ENCODE data around the gene FOLR1.

Gene FOLR1

DNA sequence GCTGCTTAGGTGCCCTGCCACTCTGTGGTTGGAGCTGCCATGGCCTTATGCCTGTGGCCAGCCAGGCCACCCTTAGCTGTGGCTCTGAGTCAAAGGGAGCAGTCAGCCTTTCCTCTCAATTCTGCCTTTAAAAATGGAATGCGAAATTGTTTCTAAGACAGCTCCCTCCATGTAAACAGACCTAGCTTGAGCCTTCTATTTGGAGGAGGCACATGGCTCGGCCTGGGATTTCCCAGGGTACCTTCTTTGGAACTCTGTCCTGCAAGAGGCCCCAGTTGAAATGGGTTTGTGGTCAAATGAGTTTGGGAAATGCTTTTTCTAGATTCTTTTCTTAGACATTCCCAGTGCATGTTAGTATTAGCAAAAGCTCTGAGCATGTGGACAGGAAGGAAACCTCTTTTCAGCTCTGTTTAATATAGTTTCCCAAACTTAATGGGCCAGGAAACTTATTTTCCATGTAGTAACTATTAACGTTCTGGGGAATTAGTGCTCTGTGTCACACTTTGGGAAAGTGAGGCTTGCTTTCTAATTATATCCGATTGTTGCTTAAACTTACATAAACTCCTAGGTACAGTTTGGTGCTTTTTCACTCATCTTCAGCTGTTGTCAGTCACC, 44.2 kb downstream of the FOLR1 start:
- Histone ChIP-seq H3K27ac (ENCODE audit: poor library complexity, severe bottlenecking) (no peak overlapping the region), H3K36me3 (ENCODE audit: low read depth) (peaks cover 68% of the 10 kb centered on the region), H3K4me3 (ENCODE audit: severe bottlenecking) (no peak overlapping the region), H3K9me3 (ENCODE audit: severe bottlenecking) (no peaks in the 10 kb centered on the region), H3K27me3 (ENCODE audit: insufficient read depth, poor library complexity, severe bottlenecking) (peaks cover 10% of the 10 kb centered on the region), H3K4me1 (ENCODE audit: insufficient read depth, poor library complexity, severe bottlenecking) (no peaks in the 10 kb centered on the region)
- ATAC-seq (ENCODE audit: low read depth) (no peak), DNase-seq (ENCODE audit: low spot score) (no peak)
- TF ChIP-seq, protein P1, sequence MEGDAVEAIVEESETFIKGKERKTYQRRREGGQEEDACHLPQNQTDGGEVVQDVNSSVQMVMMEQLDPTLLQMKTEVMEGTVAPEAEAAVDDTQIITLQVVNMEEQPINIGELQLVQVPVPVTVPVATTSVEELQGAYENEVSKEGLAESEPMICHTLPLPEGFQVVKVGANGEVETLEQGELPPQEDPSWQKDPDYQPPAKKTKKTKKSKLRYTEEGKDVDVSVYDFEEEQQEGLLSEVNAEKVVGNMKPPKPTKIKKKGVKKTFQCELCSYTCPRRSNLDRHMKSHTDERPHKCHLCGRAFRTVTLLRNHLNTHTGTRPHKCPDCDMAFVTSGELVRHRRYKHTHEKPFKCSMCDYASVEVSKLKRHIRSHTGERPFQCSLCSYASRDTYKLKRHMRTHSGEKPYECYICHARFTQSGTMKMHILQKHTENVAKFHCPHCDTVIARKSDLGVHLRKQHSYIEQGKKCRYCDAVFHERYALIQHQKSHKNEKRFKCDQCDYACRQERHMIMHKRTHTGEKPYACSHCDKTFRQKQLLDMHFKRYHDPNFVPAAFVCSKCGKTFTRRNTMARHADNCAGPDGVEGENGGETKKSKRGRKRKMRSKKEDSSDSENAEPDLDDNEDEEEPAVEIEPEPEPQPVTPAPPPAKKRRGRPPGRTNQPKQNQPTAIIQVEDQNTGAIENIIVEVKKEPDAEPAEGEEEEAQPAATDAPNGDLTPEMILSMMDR (IDR thresholded peaks at IDR 0.05; ENCODE audit: poor library complexity, severe bottlenecking): no peak

DNA sequence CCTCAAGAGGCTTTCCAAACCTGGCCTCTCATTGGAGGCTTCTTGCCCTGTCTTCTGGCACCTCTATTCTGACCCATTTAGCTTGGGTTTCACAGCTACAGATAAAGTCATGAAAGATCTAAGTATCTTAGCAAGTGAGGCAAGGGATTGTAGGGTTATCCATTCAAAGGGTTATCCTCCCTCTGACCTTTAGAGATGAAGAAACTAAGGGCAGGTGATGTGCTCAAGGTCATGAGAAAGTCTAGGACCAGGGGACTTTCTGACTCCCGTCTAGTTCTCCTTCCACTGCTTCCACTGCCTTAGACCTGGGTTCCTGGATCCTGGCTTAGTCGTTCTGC, 44.8 kb downstream of the FOLR1 start:
- Histone ChIP-seq H3K27me3 (ENCODE audit: insufficient read depth, poor library complexity, severe bottlenecking) (peaks cover 10% of the 10 kb centered on the region), H3K4me3 (ENCODE audit: severe bottlenecking) (no peak overlapping the region), H3K27ac (ENCODE audit: poor library complexity, severe bottlenecking) (no peak overlapping the region), H3K36me3 (ENCODE audit: low read depth) (peaks cover 62% of the 10 kb centered on the region), H3K4me1 (ENCODE audit: insufficient read depth, poor library complexity, severe bottlenecking) (no peaks in the 10 kb centered on the region), H3K9me3 (ENCODE audit: severe bottlenecking) (no peaks in the 10 kb centered on the region)
- TF ChIP-seq, protein P1 (IDR thresholded peaks at IDR 0.05; ENCODE audit: poor library complexity, severe bottlenecking): no peak
- ATAC-seq (ENCODE audit: low read depth) (no peak), DNase-seq (ENCODE audit: low spot score) (no peak)

DNA sequence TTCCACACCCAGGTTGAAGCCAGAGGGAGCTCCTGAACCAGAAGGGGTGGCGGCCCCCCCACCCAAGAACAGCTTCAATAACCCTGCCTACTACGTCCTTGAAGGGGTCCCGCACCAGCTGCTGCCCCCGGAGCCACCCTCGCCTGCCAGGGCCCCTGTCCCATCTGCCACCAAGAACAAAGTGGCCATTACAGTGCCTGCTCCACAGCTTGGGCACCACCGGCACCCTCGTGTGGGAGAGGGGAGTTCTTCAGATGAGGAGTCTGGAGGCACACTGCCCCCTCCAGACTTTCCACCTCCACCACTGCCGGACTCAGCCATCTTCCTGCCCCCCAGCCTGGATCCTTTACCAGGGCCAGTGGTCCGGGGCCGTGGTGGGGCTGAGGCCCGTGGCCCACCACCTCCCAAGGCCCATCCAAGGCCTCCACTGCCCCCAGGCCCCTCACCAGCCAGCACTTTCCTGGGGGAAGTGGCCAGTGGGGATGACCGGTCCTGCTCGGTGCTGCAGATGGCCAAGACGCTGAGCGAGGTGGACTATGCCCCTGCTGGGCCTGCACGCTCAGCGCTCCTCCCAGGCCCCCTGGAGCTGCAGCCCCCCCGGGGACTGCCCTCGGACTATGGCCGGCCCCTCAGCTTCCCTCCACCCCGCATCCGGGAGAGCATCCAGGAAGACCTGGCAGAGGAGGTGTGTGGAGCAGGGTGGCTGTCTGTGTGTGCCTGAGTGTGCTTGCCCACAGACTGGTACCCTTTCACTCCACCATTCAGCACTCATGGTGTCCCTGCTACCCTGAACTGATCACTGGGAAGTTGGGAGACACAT, 45.4 kb downstream of the FOLR1 start:
- Histone ChIP-seq H3K9me3 (ENCODE audit: severe bottlenecking) (no peaks in the 10 kb centered on the region), H3K4me1 (ENCODE audit: insufficient read depth, poor library complexity, severe bottlenecking) (no peaks in the 10 kb centered on the region), H3K27me3 (ENCODE audit: insufficient read depth, poor library complexity, severe bottlenecking) (peaks cover 15% of the 10 kb centered on the region), H3K27ac (ENCODE audit: poor library complexity, severe bottlenecking) (no peak overlapping the region), H3K4me3 (ENCODE audit: severe bottlenecking) (no peak overlapping the region), H3K36me3 (ENCODE audit: low read depth) (peaks cover 57% of the 10 kb centered on the region)
- ATAC-seq (ENCODE audit: low read depth) (no peak), DNase-seq (ENCODE audit: low spot score) (no peak)
- TF ChIP-seq, protein P1 (IDR thresholded peaks at IDR 0.05; ENCODE audit: poor library complexity, severe bottlenecking): no peak

DNA sequence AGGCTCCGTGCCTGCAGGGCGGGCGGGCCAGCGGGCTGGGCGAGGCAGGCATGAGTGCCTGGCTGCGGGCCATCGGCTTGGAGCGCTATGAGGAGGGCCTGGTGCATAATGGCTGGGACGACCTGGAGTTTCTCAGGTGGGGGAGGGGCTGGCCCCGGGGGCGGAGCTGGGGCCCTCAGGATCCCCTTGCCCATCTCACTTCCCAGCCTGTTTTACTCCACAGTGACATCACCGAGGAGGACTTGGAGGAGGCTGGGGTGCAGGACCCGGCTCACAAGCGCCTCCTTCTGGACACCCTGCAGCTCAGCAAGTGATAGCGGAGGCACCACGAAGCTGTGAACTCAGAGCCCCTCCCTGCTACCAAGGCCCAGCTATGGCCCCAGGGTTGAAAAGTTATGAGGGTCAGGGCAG, 46.1 kb downstream of the FOLR1 start:
- no peak overlapping the region for H3K27ac ChIP-seq (ENCODE audit: poor library complexity, severe bottlenecking)
- TF ChIP-seq, protein P1 (IDR thresholded peaks at IDR 0.05; ENCODE audit: poor library complexity, severe bottlenecking): peak; percentile 64
- ATAC-seq (ENCODE audit: low read depth) (peak; percentile 16; the same call in 1 of the 3 replicates), DNase-seq (ENCODE audit: low spot score) (no peak)
- H3K36me3 ChIP-seq (ENCODE audit: low read depth): peaks cover 49% of the 10 kb centered on the region
- H3K4me1 ChIP-seq (ENCODE audit: insufficient read depth, poor library complexity, severe bottlenecking): no peaks in the 10 kb centered on the region
- H3K4me3 ChIP-seq (ENCODE audit: severe bottlenecking): no peak overlapping the region
- H3K27me3 ChIP-seq (ENCODE audit: insufficient read depth, poor library complexity, severe bottlenecking): peaks cover 20% of the 10 kb centered on the region
- H3K9me3 ChIP-seq (ENCODE audit: severe bottlenecking): no peaks in the 10 kb centered on the region

All from RWPE2 (cell line).